HepG2 (cell line): ENCODE measurements around the gene GRB7. TPM values are rescaled to one million over a fixed set of nuclear protein-coding genes. Genes with fewer than 3 reads are reported as not detected.

Experiments
- CENPT ChIP-seq: sonication (generic); formaldehyde crosslinking; IDR thresholded peaks from 2 replicates; pipeline ENCODE4 v1.8.0; 2022; ENCODE audit warnings: low read depth, mild to moderate bottlenecking, moderate library complexity, missing genetic modification reagents
- PITX1 ChIP-seq: sonication (generic); formaldehyde crosslinking; IDR thresholded peaks from 2 replicates; pipeline ENCODE4 v1.5.1; 2020; ENCODE audit warnings: mild to moderate bottlenecking, missing genetic modification reagents
- RAD51 ChIP-seq: fragments of 450-650 bp; IDR thresholded peaks from 2 replicates; pipeline ENCODE4 v1.6.1; 2016; ENCODE audit warnings: borderline replicate concordance
- ZBTB20 ChIP-seq: sonication (generic); formaldehyde crosslinking; IDR thresholded peaks from 2 replicates; pipeline ENCODE4 v1.8.1; 2023; ENCODE audit warnings: missing genetic modification reagents, low read depth, mild to moderate bottlenecking, borderline replicate concordance
- ZMYM4 ChIP-seq: sonication (generic); formaldehyde crosslinking; IDR thresholded peaks from 2 replicates; pipeline ENCODE4 v1.8.1; 2023; ENCODE audit warnings: mild to moderate bottlenecking, missing genetic modification reagents
- ZNF264 ChIP-seq: sonication (generic); formaldehyde crosslinking; IDR thresholded peaks from 2 replicates; pipeline ENCODE4 v1.4.0; 2020; ENCODE audit warnings: missing genetic modification reagents
- ZNF724P ChIP-seq: sonication (generic); formaldehyde crosslinking; IDR thresholded peaks from 2 replicates; pipeline ENCODE4 v1.8.0; 2022; ENCODE audit warnings: missing genetic modification reagents, borderline replicate concordance
- polyA plus RNA-seq, 8 experiments: library from polyadenylated mRNA; depleted of rRNA in 3 of 8; stranded (reverse) in 7 of 8; unstranded in 1 of 8; fragments of >200 nt; fragmentation: Illumina TruSeq in 4 of 8; extraction: Trizol in 4 of 8; gene quantifications; 2 replicates each; pipeline versions ENCODE4 v1.2.1 to v1.2.3, GENCODE V29; 2011 to 2016; ENCODE audit warnings: low read depth in 4 of 8, missing spikeins in 1 of 8, mixed read lengths in 1 of 8; ENCODE audit not compliant: insufficient read depth in 1 of 8
- total RNA-seq, 5 experiments: library from RNA; depleted of rRNA; stranded (reverse); fragments of >200 nt; fragmentation: Illumina TruSeq; extraction: Trizol; gene quantifications; 2 replicates each; pipeline ENCODE4 v1.2.3, GENCODE V29; 2016; ENCODE audit warnings: low read depth in 1 of 5
- TF ChIP-seq, protein P1 (sequence below), 2 experiments: sonication (generic) in 1 of 2; formaldehyde crosslinking in 1 of 2; IDR thresholded peaks; 2 replicates each; pipeline versions ENCODE4 v1.6.1 to v1.9.0; 2014 to 2022; ENCODE audit warnings: antibody characterized with exemption in 1 of 2, borderline replicate concordance in 1 of 2, inconsistent platforms in 1 of 2, low read depth in 1 of 2, missing genetic modification reagents in 1 of 2
- TF ChIP-seq, protein P2 (sequence below): sonication (generic); formaldehyde crosslinking; IDR thresholded peaks from 2 replicates; pipeline ENCODE4 v1.8.1; 2023; ENCODE audit warnings: mild to moderate bottlenecking, inconsistent platforms, moderate library complexity, missing genetic modification reagents, borderline replicate concordance
- TF ChIP-seq, protein P3 (sequence below): sonication (generic); formaldehyde crosslinking; conservative IDR thresholded peaks from 2 replicates; pipeline ENCODE4 v1.4.0; 2020; ENCODE audit warnings: missing genetic modification reagents
- TF ChIP-seq, protein P4 (sequence below): sonication (generic); formaldehyde crosslinking; IDR thresholded peaks from 2 replicates; pipeline ENCODE4 v1.4.0; 2020; ENCODE audit warnings: mild to moderate bottlenecking, missing genetic modification reagents
- TF ChIP-seq, protein P5 (sequence below): sonication (generic); formaldehyde crosslinking; IDR thresholded peaks from 2 replicates; pipeline ENCODE4 v1.9.0; 2021; ENCODE audit warnings: missing genetic modification reagents, borderline replicate concordance
- TF ChIP-seq, protein P6 (sequence below): sonication (generic); formaldehyde crosslinking; IDR thresholded peaks from 2 replicates; pipeline ENCODE4 v1.5.0; 2020; ENCODE audit warnings: missing genetic modification reagents, mild to moderate bottlenecking, borderline replicate concordance
- TF ChIP-seq, protein P7 (sequence below): sonication (generic); formaldehyde crosslinking; IDR thresholded peaks from 2 replicates; pipeline ENCODE4 v1.8.1; 2022; ENCODE audit warnings: mild to moderate bottlenecking, missing genetic modification reagents

Gene GRB7
- total and polyA plus RNA-seq, 2 of the 13 experiments (the other 11 are each of a cell fraction or from before 2014, with no cell fraction given) = 60.2 to 77.7 TPM

DNA sequence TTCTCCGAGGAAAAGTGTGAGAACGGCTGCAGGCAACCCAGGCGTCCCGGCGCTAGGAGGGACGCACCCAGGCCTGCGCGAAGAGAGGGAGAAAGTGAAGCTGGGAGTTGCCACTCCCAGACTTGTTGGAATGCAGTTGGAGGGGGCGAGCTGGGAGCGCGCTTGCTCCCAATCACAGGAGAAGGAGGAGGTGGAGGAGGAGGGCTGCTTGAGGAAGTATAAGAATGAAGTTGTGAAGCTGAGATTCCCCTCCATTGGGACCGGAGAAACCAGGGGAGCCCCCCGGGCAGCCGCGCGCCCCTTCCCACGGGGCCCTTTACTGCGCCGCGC, 38.0 kb upstream of the GRB7 start, which contains the start of gene ERBB2 (continued):
- TF ChIP-seq, protein P1, sequence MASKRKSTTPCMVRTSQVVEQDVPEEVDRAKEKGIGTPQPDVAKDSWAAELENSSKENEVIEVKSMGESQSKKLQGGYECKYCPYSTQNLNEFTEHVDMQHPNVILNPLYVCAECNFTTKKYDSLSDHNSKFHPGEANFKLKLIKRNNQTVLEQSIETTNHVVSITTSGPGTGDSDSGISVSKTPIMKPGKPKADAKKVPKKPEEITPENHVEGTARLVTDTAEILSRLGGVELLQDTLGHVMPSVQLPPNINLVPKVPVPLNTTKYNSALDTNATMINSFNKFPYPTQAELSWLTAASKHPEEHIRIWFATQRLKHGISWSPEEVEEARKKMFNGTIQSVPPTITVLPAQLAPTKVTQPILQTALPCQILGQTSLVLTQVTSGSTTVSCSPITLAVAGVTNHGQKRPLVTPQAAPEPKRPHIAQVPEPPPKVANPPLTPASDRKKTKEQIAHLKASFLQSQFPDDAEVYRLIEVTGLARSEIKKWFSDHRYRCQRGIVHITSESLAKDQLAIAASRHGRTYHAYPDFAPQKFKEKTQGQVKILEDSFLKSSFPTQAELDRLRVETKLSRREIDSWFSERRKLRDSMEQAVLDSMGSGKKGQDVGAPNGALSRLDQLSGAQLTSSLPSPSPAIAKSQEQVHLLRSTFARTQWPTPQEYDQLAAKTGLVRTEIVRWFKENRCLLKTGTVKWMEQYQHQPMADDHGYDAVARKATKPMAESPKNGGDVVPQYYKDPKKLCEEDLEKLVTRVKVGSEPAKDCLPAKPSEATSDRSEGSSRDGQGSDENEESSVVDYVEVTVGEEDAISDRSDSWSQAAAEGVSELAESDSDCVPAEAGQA (IDR thresholded peaks at IDR 0.05; ENCODE audit: low read depth) = no peak
- TF ChIP-seq, protein P1 (CRISPR knock-in tag; IDR thresholded peaks at IDR 0.05; ENCODE audit: borderline replicate concordance) = no peak
- no peak for TF ChIP-seq PITX1 (CRISPR knock-in tag)
- no peak for TF ChIP-seq ZNF724P (CRISPR knock-in tag)
- TF ChIP-seq, protein P2, sequence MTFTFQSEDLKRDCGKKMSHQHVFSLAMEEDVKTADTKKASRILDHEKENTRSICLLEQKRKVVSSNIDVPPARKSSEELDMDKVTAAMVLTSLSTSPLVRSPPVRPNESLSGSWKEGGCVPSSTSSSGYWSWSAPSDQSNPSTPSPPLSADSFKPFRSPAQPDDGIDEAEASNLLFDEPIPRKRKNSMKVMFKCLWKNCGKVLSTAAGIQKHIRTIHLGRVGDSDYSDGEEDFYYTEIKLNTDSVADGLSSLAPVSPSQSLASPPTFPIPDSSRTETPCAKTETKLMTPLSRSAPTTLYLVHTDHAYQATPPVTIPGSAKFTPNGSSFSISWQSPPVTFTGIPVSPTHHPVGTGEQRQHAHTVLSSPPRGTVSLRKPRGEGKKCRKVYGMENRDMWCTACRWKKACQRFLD = no peak
- TF ChIP-seq, protein P3, sequence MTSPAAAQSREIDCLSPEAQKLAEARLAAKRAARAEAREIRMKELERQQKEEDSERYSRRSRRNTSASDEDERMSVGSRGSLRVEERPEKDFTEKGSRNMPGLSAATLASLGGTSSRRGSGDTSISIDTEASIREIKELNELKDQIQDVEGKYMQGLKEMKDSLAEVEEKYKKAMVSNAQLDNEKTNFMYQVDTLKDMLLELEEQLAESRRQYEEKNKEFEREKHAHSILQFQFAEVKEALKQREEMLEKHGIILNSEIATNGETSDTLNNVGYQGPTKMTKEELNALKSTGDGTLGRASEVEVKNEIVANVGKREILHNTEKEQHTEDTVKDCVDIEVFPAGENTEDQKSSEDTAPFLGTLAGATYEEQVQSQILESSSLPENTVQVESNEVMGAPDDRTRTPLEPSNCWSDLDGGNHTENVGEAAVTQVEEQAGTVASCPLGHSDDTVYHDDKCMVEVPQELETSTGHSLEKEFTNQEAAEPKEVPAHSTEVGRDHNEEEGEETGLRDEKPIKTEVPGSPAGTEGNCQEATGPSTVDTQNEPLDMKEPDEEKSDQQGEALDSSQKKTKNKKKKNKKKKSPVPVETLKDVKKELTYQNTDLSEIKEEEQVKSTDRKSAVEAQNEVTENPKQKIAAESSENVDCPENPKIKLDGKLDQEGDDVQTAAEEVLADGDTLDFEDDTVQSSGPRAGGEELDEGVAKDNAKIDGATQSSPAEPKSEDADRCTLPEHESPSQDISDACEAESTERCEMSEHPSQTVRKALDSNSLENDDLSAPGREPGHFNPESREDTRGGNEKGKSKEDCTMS (CRISPR knock-in tag) = no peak
- TF ChIP-seq ZNF264 (CRISPR knock-in tag) = no peak
- TF ChIP-seq, protein P4, sequence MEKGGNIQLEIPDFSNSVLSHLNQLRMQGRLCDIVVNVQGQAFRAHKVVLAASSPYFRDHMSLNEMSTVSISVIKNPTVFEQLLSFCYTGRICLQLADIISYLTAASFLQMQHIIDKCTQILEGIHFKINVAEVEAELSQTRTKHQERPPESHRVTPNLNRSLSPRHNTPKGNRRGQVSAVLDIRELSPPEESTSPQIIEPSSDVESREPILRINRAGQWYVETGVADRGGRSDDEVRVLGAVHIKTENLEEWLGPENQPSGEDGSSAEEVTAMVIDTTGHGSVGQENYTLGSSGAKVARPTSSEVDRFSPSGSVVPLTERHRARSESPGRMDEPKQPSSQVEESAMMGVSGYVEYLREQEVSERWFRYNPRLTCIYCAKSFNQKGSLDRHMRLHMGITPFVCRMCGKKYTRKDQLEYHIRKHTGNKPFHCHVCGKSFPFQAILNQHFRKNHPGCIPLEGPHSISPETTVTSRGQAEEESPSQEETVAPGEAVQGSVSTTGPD (CRISPR knock-in tag) = no peak
- TF ChIP-seq, protein P5, sequence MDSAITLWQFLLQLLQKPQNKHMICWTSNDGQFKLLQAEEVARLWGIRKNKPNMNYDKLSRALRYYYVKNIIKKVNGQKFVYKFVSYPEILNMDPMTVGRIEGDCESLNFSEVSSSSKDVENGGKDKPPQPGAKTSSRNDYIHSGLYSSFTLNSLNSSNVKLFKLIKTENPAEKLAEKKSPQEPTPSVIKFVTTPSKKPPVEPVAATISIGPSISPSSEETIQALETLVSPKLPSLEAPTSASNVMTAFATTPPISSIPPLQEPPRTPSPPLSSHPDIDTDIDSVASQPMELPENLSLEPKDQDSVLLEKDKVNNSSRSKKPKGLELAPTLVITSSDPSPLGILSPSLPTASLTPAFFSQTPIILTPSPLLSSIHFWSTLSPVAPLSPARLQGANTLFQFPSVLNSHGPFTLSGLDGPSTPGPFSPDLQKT (CRISPR knock-in tag) = no peak
- TF ChIP-seq CENPT (CRISPR knock-in tag) = no peak
- TF ChIP-seq RAD51 = no peak
- TF ChIP-seq ZMYM4 (CRISPR knock-in tag) = no peak
- TF ChIP-seq, protein P6, sequence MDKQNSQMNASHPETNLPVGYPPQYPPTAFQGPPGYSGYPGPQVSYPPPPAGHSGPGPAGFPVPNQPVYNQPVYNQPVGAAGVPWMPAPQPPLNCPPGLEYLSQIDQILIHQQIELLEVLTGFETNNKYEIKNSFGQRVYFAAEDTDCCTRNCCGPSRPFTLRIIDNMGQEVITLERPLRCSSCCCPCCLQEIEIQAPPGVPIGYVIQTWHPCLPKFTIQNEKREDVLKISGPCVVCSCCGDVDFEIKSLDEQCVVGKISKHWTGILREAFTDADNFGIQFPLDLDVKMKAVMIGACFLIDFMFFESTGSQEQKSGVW = no peak
- TF ChIP-seq, protein P7, sequence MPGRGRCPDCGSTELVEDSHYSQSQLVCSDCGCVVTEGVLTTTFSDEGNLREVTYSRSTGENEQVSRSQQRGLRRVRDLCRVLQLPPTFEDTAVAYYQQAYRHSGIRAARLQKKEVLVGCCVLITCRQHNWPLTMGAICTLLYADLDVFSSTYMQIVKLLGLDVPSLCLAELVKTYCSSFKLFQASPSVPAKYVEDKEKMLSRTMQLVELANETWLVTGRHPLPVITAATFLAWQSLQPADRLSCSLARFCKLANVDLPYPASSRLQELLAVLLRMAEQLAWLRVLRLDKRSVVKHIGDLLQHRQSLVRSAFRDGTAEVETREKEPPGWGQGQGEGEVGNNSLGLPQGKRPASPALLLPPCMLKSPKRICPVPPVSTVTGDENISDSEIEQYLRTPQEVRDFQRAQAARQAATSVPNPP (CRISPR knock-in tag) = no peak
- TF ChIP-seq ZBTB20 (CRISPR knock-in tag) = no peak
